HG02678 (cell line): ENCODE measurements around the gene PRR36.

Experiments used
- ATAC-seq: cut with Tn5 transposase; IDR thresholded peaks from one replicate; pipeline ENCODE4 v1.9.1; 2021; ENCODE audit warnings: mild to moderate bottlenecking, moderate library complexity; ENCODE audit not compliant: unreplicated experiment

The PRR36 gene

DNA sequence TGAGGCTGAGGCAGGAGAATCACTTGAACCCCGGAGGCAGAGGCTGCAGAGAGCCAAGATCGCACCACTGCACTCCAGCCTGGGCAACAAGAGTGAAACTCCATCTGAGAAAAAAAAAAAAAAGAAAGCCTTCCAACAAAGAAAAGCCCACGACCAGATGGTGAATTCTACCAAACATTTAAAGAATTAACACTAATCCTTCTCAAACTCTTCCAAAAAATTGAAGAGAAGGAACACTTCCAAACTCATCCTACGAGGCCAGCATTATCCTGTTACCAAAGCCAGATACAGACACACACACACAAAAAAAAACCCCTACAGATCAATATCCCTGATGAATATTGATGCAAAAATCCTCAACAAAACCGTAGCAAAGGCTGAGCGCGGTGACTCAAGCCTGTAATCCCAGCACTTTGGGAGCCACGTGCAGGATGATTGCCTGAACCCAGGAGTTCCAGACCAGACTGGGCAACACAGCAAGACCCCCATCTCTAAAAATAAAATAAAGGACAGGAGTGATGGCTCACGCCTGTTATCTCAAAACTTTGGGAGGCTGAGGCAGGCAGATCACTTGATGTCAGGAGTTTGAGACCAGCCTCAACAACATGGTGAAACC is 50.4 kb downstream of the PRR36 start:
- no peak for ATAC-seq

GRCh38 chr19:7822910-7823515 is 51.2 kb downstream of the PRR36 start:
- no peak for ATAC-seq

DNA sequence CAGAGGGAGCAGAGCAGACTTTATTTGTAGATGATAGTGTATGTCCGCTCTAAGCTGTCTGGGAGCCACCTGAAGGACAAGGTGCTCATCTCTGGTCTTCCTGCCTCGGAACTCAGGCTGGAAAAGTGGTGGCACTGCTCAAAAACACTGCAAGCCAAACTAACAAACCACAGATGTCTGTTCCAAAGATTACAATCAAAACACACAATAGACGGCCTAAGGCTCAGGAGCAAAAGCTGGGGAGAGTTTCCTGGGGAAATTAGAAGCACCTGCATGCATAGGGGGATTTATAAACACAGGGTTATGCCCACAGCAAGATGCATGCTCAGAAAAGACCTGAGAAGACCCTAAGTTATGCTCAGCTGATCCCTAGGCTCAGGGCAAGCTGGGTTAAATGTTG is 53.6 kb downstream of the PRR36 start:
- no peak for ATAC-seq

DNA sequence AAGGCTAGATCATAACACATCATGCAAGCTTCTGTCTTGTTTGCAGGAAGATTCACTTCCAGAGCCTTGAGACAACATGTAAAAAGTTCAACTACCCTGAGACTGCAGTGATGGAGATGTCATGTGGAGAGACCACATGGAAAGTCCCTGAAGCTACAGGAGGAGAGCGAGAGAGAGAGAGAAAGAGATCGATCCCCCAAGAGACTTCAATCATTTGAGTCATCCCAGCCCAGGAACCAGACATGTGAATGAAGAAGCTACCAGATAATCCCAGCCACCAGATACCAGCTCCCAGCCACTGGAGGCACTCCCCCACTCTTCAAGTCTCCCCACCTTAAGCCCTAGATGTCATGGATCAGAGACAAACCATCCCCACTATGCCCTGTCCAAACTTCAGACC is 54.9 kb downstream of the PRR36 start:
- no peak for ATAC-seq

- ATAC-seq: no peak
Observed at GRCh38 chr19:7818806-7819205, 55.4 kb downstream of the PRR36 start.
